ENCODE measurements around the gene GMCL1.
"Not testable (repeated sequence)": the region's sequence is repeated elsewhere in the genome, so short reads cannot be mapped to it uniquely, and the experiment has no call there.

Gene GMCL1

DNA sequence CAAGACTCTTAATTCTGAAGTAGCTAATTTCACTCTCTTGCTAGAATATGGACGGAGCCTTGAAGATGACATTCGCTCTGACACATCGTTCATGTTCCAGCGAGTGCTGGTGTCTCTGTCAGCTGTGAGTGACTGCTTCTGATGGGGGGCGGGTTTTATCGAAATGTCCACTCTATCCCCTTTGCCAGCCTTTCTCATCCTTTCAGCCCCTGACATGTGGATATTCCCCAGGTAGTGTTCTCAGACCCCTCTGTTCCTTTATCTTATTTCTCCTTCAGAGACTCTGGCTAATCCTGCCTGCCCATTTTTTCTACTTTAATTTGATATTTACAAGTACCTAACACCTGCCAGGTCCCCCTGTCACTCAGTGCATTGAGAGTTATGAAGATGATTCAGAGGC lies 18.9 kb upstream of the GMCL1 start:
- DNase-seq: no peak

DNA sequence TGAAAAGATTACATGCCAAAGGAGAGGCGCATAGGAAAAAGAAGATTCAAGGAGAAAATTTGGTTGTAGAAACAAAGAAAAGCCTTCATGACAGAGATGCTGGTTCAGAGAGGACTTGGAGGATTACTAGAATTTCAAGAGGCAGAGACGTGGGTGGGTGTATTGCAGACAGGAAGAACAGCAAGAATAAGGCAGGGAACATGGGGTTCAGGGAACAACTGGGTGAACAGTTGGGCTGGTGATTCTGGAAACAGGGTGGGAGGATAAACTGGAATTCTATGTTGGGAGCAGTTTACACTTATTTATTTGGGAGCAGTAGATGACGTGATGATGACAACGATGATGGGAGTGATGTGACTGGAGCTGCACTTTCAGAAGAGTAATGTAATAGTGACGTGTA lies 18.4 kb upstream of the GMCL1 start:
- no peak for DNase-seq

DNA sequence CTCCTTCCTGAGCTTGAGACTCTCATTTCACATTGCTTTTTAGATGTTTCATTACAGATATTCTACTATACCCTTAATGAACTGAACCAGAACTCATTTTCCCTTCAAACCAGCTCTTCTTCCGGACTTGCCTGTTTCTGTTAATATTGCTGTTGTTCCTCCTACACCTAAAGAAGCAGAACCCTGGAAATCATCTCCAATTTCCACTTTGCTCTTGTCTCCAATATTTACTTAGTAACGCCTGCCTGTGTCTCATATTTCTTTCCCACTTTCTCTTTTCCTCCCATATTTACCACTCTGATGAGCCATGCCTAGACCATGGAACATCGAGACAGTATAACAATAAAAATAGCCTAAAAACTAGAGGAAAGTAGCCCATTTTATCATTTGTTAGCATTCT lies 17.9 kb upstream of the GMCL1 start:
- no peak for DNase-seq

- DNase-seq: no peak
Observed at GRCh38 chr2:69815717-69816116, 13.7 kb upstream of the GMCL1 start.

DNA sequence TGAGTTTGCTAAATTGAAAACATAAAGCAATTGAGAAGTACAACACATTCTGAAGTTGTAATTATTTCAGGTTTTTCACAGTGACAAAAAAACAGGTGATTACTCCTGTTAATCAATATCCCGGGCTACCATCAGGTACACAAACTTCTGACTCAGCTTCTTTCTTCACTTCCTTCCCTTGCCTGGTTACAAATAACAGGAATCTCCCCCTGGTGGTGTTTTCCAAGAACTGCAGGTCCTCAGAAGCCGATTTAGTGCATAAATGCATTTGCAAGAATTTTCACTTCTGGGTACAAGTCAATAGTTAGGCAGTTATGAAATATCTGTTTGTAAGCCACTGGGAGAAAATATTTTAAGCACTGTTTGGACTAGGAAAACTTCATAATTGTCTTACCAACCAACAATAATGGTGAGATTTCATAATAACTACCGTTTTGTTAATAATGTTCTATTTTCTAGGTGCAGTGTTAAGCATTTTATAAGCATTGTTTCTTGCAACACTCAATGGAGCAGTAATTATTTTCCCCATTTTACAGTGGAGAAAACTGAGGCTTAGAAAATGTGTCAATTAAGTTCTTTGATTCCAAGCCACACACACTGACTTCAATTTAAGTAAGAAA lies 12.4 kb upstream of the GMCL1 start:
- peak; percentile 57 for DNase-seq

DNA sequence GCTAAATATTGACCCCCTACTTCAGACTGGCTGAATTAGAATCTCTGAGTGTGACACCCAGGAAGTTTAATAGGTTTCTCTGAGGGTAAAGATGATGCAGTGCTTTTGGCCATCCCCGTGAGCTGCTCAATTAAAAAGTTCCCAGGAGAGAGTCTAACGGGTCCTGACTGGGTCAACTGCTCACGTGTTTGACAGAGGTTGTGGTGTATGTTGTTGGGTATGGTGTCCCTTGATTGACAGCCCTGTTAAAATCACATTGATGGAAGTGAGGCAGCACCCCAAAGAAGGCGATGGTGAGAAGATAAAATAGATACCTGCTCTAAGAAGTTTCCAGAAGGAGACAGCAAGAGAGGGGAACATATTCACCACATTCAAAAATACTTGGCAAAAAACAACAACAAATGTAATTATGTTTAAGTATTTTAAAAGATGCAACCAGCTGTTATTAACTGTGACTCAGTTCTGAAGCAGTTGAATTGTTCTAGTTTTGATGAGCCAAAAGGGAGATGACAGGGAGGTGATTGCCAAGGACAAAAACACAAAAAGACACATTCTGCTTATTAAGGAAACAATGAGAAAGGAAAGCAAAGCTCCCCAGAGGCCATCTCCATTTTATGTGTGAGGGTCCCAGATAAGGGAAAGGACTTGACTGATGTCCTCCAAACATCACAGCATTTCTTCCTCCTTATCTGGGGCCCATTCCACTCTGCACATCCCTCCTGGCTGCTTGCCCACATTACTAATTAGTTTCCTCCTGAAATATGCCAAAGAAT lies 11.5 kb upstream of the GMCL1 start:
- DNase-seq: no peak

DNA sequence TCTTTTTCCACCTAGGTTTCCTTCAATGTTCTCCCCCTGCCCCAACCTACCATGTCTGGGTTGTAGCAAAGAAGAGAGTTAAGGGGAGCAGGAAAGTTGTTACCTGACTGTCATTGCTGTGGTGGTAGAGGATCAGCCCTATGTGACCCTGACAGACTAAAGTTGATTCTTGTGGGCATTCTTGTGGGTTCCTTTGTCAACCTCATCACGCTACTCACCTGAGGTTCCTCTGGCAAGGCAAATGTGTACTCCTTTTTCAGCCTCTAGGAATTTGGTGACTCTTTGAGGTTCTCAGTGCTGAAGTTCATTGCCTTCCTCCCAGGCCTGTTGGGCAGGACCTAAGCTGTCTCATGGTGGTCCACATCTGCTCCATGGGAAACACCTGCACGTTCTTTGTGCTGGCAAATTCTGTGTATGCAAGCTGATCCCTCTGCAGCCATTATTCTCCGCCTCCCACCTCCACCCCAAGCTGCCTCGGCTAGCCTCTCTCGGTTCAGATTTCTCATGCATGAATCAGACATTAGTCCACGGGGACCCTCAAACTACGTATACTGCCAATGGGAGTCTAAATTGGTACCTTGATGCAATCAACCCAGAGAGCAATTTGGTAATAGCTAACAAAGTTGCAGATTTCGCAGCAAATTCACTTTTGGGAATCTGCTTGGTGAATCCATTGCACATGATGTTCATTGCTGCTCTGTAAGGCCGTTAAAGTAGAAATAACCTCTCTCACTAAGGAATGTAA lies 1.5 kb upstream of the GMCL1 start:
- no peak for DNase-seq

GRCh38 chr2:69828938-69829255 lies 563 bp upstream of the GMCL1 start:
- DNase-seq: peak; percentile 55

DNA sequence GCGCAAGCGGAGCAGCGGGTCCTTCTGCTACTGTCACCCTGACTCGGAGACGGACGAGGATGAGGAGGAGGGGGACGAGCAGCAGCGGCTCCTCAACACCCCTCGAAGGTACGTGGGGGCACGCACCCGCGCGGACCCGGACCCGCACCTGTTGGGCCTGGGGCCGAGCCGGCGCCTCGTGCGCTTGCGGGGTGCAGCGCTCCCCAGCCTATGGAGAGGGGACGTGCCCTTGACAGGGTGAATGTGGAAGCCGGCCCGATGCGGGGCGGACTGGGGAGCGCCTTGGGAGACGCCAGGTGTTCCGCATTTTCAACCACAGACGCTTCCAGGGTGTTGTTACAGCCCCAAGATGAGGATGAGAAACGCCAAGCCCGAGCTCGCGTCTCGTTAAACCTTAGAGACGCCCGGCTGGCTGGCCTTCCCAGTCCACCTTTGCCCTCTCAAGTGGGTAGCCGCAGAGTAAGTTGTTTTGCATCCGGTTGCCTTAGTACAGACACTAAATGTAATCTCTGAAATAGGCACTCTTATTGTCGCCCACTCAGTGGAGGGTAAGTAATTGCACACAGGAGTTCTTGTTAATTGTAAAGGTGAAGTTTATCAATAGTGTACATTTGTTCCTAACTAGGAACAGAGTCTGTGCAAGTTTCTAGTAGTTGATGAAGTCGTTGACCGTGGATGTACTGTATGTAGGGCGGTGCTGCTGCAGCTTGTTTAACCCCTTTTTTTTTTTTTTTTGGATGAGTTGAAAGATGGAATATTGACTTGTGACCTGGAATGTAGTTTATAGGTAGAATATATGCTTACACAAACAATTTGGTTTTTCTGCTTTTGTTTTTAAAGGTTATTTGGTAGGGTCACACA lies 815 bp downstream of the GMCL1 start:
- peak; percentile 23 for DNase-seq

DNA sequence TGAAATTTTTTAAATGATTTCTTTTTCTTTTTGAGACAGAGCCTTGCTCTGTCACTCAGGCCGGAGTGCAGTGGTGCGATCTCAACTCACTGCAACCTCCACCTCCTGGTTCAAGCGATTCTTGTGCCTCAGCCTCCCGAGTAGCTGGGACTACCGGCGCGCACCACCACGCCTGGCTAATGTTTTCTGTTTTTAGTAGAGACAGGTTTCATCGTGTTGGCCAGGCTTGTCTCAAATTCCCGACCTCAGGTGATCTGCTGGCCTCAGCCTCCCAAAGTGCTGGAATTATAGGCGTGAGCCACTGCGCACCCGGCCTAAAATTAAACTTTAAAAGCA lies 1.4 kb downstream of the GMCL1 start:
- DNase-seq: not testable (repeated sequence)

GRCh38 chr2:69831354-69831905 lies 2.0 kb downstream of the GMCL1 start:
- DNase-seq: no peak

DNA sequence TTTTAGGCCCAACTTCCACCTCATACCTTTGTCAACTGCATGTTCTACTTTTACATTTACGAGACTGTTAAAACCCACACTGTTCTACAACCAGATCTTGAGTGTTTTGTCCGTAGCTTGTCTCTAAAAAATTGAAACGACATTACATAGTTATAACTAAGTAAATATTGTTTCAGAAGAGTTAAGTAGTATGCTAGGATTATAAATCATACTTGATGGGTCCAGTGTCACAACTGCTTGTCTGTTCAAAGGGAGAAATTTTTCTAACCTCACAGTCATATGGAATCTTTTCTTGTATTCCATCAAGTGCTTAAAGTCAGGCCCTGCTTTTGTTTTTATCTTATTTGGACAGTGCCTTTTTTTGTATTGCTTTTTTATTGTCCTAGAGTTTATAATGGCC lies 4.3 kb downstream of the GMCL1 start:
- DNase-seq: no peak

DNA sequence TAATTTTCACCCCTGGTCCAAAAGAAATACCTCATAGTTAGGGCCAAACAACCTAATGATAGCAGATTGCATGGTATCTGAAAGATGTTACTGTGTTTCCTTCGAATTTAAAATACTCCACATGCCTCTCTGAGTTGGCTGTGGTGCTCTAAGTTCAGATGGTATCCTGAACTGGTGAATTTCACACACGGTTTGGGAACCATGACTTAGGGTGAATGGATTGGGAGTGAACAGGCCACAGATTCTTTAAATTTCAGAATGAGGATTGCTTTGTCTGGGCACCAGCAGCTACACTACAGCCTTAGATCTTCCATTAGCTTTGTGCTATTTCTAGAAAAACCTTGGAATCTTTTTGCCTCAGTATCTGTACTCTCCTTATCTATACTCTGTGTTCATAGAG lies 6.2 kb downstream of the GMCL1 start:
- no peak for DNase-seq

DNA sequence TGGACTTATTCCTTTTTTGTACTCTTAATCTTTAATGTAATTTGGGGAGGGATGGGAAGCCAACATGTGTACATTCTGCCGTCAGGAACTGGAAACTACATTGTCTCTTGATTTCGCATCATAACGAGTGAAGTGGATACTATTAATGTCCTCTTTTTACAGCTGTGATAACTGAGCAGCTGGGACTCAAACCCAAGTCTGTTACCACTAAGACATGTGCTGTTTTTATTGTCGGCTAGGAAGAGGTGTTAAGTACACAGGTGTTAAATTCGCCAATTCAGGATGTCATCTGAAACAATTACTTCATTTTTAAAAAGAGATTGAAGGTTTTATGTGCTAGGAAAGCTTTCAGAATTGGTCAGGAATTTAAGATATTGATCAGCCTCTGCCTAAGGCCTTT lies 6.9 kb downstream of the GMCL1 start:
- DNase-seq: no peak

DNA sequence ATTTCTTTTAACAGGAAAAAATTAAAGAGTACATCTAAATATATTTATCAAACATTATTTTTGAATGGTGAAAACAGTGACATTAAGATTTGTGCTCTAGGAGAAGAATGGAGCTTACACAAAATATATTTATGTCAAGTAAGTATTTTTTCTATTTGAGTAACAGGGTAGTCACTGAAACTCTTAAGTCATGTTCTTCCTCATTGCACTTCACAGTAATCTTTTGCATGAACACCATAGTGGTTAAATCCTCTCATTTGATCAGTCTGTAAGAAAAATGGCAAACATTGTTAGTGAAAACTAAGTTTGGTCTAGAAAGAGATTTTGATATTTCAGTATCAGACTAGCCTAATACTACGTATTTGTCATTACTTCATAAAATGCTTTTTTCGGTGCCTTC lies 8.1 kb downstream of the GMCL1 start:
- DNase-seq: no peak

- no peak for DNase-seq
Observed at GRCh38 chr2:69843993-69844392, 14.5 kb downstream of the GMCL1 start.

- no peak for DNase-seq
Observed at GRCh38 chr2:69844560-69844959, 15.1 kb downstream of the GMCL1 start.

DNA sequence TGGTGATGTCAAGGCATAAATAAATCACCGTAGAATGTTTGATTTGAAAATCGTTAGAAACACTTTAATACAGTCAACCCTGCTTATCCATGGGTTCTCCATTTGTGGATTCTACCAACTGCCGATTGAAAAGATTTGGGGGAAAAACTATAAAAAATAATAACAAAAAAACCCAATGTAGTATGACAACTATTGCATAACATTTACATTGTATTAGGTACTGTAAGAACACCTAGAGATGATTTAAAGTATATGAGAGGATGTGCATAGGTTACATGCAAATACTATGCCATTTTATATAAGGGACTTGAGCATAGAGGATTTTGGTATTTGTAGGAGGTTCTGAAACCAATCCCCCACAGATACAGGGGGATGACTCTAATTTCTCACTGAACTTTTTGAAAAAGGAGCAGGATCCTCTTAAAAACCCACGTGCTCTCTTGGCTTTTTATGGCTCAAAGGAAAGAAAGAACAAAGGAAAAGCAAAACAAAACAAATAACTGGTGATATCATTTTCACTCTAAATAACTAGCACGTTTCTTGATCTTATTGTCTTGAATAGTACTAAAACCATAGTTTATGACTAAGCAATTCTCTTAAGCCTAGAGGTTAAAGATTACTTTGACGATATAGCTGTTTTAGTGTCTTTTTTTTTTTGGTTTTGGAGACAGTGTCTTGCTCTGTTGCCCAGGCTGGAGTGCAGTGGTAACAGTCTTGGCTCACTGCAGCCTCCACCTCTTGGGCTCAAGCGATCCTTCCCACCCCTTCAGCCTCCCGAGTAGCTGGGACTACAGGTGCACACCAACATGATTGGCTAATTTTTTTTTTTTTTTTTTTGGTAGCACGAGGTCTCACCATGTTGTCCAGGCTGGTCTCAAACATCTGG lies 17.0 kb downstream of the GMCL1 start:
- DNase-seq: no peak

DNA sequence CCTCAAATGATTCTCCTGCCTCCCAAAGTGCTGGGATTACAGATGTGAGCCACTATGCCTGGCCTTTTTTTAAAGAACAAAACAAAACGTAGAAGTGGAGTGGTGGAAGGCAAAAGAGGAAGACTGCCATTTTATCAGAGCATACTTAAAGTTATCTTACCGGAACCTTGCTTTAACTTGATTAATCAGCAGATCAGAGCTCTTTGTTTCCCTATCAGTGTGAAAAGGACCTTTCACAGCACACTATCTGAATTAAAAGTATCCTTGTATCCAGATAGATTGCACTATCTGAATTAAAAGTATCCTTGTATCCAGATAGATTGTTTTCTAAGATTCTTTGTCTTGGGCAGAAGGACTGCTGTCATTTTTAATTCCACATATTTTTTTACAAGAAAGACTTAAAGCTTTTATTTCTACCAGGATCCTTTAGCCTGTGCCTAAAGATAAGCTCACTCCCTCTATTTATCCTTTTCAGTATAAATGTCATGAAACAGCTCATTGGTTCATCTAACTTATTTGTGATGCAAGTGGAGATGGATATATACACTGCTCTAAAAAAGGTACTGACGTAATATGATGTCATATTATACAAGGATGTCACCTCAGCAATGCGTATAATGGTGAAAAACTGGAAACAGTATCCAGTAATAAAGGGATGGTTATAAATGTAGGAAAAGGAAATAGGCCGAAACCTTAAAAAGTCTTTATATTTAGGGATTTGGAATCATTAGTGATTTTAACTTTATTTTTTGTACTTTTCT lies 17.8 kb downstream of the GMCL1 start:
- no peak for DNase-seq

DNA sequence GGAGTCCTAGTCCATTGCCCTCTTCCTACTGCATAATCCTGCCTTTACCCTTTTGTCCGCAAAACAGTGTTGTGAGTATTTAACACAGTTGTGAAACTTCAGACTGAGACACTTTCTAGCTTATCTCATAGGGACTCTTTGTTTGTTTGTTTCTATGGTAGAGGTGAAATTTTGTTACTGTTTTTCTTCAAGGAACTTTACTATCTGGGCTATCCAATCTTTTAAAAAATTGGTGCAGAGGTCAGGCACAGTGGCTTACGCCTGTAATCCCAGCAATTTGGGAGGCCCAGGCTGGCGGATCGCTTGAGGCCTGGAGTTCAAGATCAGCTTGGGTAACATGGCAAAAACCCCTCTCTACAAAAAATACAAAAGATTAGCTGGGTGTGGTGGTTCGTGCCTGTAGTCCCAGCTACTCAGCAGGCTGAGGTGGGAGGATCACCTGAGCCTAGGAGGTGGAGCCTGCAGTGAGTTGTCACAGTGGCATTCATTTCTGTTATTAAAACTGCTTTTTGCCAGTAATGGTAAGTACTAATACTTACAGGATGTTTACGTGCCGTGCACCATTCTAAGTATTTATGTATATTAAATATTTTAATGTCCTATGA lies 18.8 kb downstream of the GMCL1 start:
- DNase-seq: no peak

DNA sequence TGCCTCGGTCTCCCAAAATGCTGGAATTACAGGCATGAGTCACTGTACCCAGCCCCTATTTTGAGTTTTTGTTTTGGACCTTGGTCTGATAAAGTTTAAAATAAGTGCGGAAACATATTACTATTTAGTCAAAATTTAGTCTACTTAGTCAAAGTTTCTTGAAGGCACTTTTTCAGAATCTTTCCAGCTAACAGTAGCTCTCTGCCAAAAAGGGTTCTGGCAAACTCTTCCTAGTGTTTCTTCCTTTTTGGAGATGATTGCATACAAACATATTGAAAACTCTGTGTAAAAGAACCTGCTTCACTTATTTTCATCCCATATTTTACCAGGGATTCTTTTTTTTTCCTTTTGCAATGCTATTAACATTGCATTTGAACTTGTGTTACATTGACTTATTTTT lies 28.8 kb downstream of the GMCL1 start:
- no peak for DNase-seq

Data from DMS 273 treated with DMSO at 0.1 percent for 48 hours (cell line).